Heart right ventricle (tissue), 16 donors: ENCODE results near the gene IQSEC1. TPM values are rescaled to one million over a fixed set of nuclear protein-coding genes. Genes with fewer than 3 reads are reported as not detected.
"Not testable (repeated sequence)": the region's sequence is repeated elsewhere in the genome, so short reads cannot be mapped to it uniquely, and the experiment has no call there.

ENCODE experiments used
- ATAC-seq, 8 donors: fragments of 200-7000 bp; cut with Tn5 transposase; one replicate each; pipeline ENCODE4 v1.9.1; 2020; ENCODE audit warnings: mild to moderate bottlenecking in 8 of 8, moderate library complexity in 8 of 8, moderate number of reproducible peaks in 1 of 8
- DNase-seq, 2 donors: peaks; one replicate each; pipeline ENCODE4 v3.0.0-alpha.2; 2020
- H3K27ac ChIP-seq, 10 donors: fragments of 200-600 bp; sonication (generic) in 2 of 10; one replicate each; pipeline versions ENCODE4 v1.5.0 to v1.8.0; 2020 to 2022; ENCODE audit warnings: mild to moderate bottlenecking in 3 of 10
- H3K27me3 ChIP-seq, 7 donors: fragments of 200-600 bp; one replicate each; pipeline ENCODE4 v1.8.0; 2021 to 2022; ENCODE audit warnings: mild to moderate bottlenecking in 2 of 7
- H3K36me3 ChIP-seq, 9 donors: fragments of 200-600 bp; sonication (generic) in 1 of 9; one replicate each; pipeline versions ENCODE4 v1.5.0 to v1.8.0; 2020 to 2022; ENCODE audit warnings: mild to moderate bottlenecking in 2 of 9
- H3K4me1 ChIP-seq, 9 donors: fragments of 200-600 bp; sonication (generic) in 1 of 9; one replicate each; pipeline versions ENCODE4 v1.5.0 to v1.8.0; 2020 to 2022; ENCODE audit warnings: mild to moderate bottlenecking in 4 of 9
- H3K4me3 ChIP-seq, 10 donors: fragments of 200-600 bp; sonication (generic) in 2 of 10; one replicate each; pipeline versions ENCODE4 v1.5.0 to v1.8.0; 2020 to 2022; ENCODE audit warnings: mild to moderate bottlenecking in 7 of 10, moderate library complexity in 2 of 10
- H3K9me3 ChIP-seq, 11 donors: fragments of 200-600 bp in 10 of 11; sonication (generic) in 2 of 11; one replicate each; pipeline versions ENCODE4 v1.5.0 to v1.8.0; 2013 to 2022; ENCODE audit warnings: mild to moderate bottlenecking in 2 of 11, control low read depth in 1 of 11, moderate library complexity in 1 of 11
- WGBS, 2 donors: extraction: QIAGEN DNeasy Blood & Tissue Kit; methylation state at CpG; one replicate each; pipeline ENCODE4 v1.1.7; 2013; ENCODE audit warnings: inconsistent platforms in 1 of 2; 5-methylcytosine and 5-hydroxymethylcytosine counted together
- intact Hi-C, 10 donors: fragments of 100-400 bp; cut with DNase I; formaldehyde crosslinking; loops; one replicate each; pipeline versions ENCODE4 v1.11.1 to v1.14.2; 2022
- polyA plus RNA-seq, 2 donors: library from polyadenylated mRNA; stranded (reverse); fragments of 200-250 nt; gene quantifications; one replicate each; pipeline ENCODE4 v1.2.3, GENCODE V29; 2013
- total RNA-seq, 10 donors: library from RNA; stranded (reverse); fragmentation: NEBNext Ultra II Directional in 3 of 10; extraction: Animal tissue kit (Norgen Biotek cat#: 25700) in 3 of 10; gene quantifications; one replicate each; pipeline versions ENCODE4 v1.2.1 to v1.2.4, GENCODE V29; 2021 to 2023
- TF ChIP-seq, protein P1 (sequence below), 9 donors: fragments of 200-600 bp; sonication (generic) in 2 of 9; IDR thresholded peaks; one replicate each; pipeline versions ENCODE4 v1.5.0 to v1.8.0; 2021 to 2022; ENCODE audit warnings: antibody characterized with exemption in 9 of 9, mild to moderate bottlenecking in 5 of 9, moderate library complexity in 1 of 9
- donor health status: Arrhythmogenic right ventricular cardiomyopathy.
- donor health status: ischemic (EF 13 %, LVEDD 7.1; RV severe dilation, severe dysfunction).
- donor health status: healthy with polysubstance abuse.
- donor health status: DM: no; HTN: yes; CAD: no.
- donor health status: DM: no; HTN: no; CAD: no.
- donor health status: ischemic (EF 25% LVEDD 6.9; RV normal size, moderate dysfunction).
- donor health status: ischemic (EF 25% LVEDD 5.7; RV mildly dilated, moderate dysfunction).
- donor health status: healthy.
- donor health status: DM: yes; HTN: yes; CAD: no.
- donor health status: Ischemic cardiomyopathy.
- donor health status: ischemic (EF 35%, LVEDD 5.7; RV mildly dilated, moderate dysfunction).
- donor health status: nonischemic (EF 11% LVEDD 7.7; RV severe dilation, severe dysfunction).
- donor health status: DM: yes; HTN: yes; CAD: no.
- donor health status: PGD.
- donor health status: ischemic (EF 29% LVEDD 5.4; RV normal size, mild dysfunction).
- donor health status: nonischemic (EF 23%, LVEDD 6.1; RV moderate dilation, normal function).

Gene IQSEC1
- total and polyA plus RNA-seq, 12 donors, result 13.1 to 73.9 (median 60.4) TPM

DNA sequence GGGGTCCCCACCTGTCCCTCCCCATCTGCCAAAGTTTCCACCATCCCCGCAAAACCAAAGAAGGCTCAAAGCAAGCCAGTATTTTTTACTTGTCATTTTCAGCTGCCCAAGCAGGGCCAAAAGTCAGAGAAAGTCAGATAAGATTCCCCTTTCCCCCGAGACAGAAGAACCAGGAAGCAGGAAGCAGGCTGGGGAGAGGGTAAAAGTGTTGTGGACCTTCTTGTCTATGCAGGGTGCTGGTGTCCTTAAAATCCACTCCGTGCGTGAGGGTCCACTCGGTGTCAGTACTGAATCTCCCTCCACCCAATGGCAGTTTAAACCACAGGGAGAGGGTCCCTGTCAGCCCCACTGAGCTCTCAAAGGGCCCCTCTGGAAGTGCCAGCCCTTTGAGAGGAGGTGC, 211.6 kb downstream of the IQSEC1 start:
- intact Hi-C loops, result loop anchor here in 3 of 10 donors (2.0 to 10.0 kb wide), 3 partner anchors 69 to 783 kb away; no protein-coding TSS in a partner anchor
- no peak overlapping the region for H3K27ac ChIP-seq
- peaks cover 0 to 14% (median 3%) of the 10 kb centered on the region in 11 donors for H3K9me3 ChIP-seq
- no peak overlapping the region for H3K4me3 ChIP-seq
- WGBS, 2 donors, result 83 to 85% methylated on average over 5 of the region's 5 CpGs
- H3K4me1 ChIP-seq, result peaks cover 0 to 12% (median 0%) of the 10 kb centered on the region in 9 donors
- no peak for DNase-seq
- ATAC-seq, result no peak
- TF ChIP-seq, protein P1, sequence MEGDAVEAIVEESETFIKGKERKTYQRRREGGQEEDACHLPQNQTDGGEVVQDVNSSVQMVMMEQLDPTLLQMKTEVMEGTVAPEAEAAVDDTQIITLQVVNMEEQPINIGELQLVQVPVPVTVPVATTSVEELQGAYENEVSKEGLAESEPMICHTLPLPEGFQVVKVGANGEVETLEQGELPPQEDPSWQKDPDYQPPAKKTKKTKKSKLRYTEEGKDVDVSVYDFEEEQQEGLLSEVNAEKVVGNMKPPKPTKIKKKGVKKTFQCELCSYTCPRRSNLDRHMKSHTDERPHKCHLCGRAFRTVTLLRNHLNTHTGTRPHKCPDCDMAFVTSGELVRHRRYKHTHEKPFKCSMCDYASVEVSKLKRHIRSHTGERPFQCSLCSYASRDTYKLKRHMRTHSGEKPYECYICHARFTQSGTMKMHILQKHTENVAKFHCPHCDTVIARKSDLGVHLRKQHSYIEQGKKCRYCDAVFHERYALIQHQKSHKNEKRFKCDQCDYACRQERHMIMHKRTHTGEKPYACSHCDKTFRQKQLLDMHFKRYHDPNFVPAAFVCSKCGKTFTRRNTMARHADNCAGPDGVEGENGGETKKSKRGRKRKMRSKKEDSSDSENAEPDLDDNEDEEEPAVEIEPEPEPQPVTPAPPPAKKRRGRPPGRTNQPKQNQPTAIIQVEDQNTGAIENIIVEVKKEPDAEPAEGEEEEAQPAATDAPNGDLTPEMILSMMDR (IDR thresholded peaks at IDR 0.05), result no peak
- no peaks in the 10 kb centered on the region for H3K36me3 ChIP-seq
- H3K27me3 ChIP-seq, result no peaks in the 10 kb centered on the region

DNA sequence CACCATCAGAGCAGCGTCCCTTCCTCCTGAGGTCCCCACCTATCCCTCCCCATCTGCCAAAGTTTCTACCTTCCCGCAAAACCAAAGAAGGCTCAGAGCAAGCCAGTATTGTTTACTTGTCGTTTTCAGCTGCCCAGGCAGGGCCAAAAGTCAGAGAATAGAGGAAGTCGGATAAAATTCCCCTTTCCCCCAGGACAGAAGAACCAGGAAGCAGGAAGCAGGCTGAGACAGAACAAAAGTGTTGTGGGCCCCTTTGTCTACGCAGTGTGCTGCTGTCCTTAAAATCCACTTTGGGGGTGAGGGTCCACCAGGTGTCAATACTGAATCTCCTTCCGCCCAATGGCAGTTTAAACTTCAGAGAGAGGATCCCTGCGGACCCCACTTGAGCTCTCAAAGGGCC, 213.4 kb downstream of the IQSEC1 start:
- Histone ChIP-seq H3K27ac (peak overlapping the region in 2 of 10 donors; percentile 16 to 20), H3K36me3 (no peaks in the 10 kb centered on the region), H3K27me3 (no peaks in the 10 kb centered on the region), H3K9me3 (peaks cover 0 to 4% (median 0%) of the 10 kb centered on the region in 11 donors), H3K4me1 (peaks cover 0 to 12% (median 0%) of the 10 kb centered on the region in 9 donors), H3K4me3 (no peak overlapping the region)
- peak in 3 of 8 donors; percentile 24 to 55 (median 41) for ATAC-seq
- WGBS, 2 donors, result 68 to 72% methylated on average over 7 of the region's 7 CpGs
- DNase-seq, result no peak
- intact Hi-C loops, result loop anchor here in 2 of 10 donors (10.0 kb wide), 2 partner anchors 125 to 785 kb away; no protein-coding TSS in a partner anchor
- TF ChIP-seq, protein P1 (IDR thresholded peaks at IDR 0.05), result no peak

DNA sequence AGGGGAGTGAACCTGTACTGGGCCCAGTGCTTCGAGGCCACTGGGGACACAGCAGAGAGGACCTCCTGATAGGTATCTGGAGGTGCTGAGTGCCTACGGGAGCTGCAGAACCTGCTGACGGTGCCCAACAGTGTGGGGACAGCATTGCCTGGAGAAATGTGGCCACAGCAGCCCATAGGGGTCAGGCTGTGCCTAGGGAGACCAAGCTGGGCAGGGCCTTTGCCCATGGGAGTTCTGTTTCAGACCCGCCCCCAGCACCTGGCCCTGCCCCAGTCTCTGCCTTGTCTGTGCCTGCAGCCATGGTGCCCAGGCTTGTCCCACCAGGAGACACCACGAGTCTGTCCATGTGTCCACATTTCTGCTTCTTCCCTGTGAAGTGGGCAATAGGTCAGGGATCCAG, 216.6 kb downstream of the IQSEC1 start:
- DNase-seq (no peak), ATAC-seq (peak in 1 of 8 donors; percentile 16)
- H3K27ac ChIP-seq, result no peak overlapping the region
- TF ChIP-seq, protein P1 (IDR thresholded peaks at IDR 0.05), result no peak
- H3K27me3 ChIP-seq, result no peaks in the 10 kb centered on the region
- no peak overlapping the region for H3K4me3 ChIP-seq
- H3K36me3 ChIP-seq, result no peaks in the 10 kb centered on the region
- intact Hi-C loops, result no loop called here
- peaks cover 0 to 12% (median 0%) of the 10 kb centered on the region in 9 donors for H3K4me1 ChIP-seq
- 82 to 93% methylated on average over 5 of the region's 5 CpGs for WGBS, 2 donors
- H3K9me3 ChIP-seq, result no peaks in the 10 kb centered on the region

DNA sequence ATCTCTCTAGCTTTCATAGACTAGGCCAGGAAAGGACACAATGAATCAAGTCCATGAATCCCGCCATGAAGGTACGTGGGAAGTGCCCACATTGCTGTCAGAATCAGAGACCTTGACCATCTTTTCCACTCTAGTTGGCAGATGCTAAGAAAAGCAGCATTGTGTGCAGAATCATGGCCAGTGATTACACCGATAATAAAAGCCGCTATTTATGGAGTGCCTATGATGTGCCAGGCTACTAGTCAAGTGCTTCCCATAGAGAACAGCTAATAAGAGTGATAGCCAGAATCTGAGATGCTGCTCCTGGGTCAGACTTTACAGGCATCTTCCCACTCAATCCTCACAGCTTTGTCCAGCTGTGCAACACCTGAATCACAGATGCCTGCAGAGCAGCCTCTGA, 218.7 kb downstream of the IQSEC1 start:
- intact Hi-C loops, result no loop called here
- ATAC-seq, result no peak
- no peak for DNase-seq
- TF ChIP-seq, protein P1 (IDR thresholded peaks at IDR 0.05), result no peak
- Histone ChIP-seq H3K4me1 (peaks cover 0 to 6% (median 0%) of the 10 kb centered on the region in 9 donors), H3K27me3 (no peaks in the 10 kb centered on the region), H3K36me3 (no peaks in the 10 kb centered on the region), H3K4me3 (no peak overlapping the region), H3K9me3 (no peaks in the 10 kb centered on the region), H3K27ac (no peak overlapping the region)
- WGBS, 2 donors, result 71 to 73% methylated on average over 4 of the region's 4 CpGs

DNA sequence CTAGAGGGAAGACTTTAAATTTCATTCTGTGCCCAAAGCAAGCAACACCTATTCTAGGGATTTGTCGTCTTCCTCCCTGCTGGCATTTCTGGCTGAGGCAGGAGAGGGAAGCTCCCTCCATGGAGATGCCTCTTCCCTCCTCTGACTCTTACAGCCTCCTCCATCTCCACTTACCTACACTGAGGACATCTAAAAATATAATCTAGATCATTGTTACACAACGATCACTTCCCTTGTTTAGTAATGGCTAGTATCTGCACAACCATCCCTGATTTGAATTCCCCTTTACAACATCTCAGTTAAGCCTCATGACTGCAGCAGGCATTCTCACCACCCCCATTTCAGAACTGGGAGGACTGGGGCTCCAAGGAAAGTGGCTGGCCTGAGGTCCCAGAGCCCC, 219.4 kb downstream of the IQSEC1 start:
- H3K4me3 ChIP-seq, H3K36me3 ChIP-seq, intact Hi-C loops, H3K4me1 ChIP-seq, DNase-seq, H3K27ac ChIP-seq, H3K27me3 ChIP-seq, H3K9me3 ChIP-seq: not testable (repeated sequence)
- peak in 2 of 8 donors; percentile 6 for ATAC-seq
- 71 to 72% methylated on average over 2 of the region's 2 CpGs for WGBS, 2 donors
